ENCODE results near the gene NAP1L5.

- no peak for TF ChIP-seq BHLHE40 (IDR thresholded peaks at IDR 0.05; ENCODE audit: borderline replicate concordance)
- no peak for TF ChIP-seq ELF4 (IDR thresholded peaks at IDR 0.05)
- no peak for TF ChIP-seq SP1 (IDR thresholded peaks at IDR 0.05)
- TF ChIP-seq HDGF (IDR thresholded peaks at IDR 0.05; ENCODE audit: borderline replicate concordance), result no peak
- TF ChIP-seq LEF1 (IDR thresholded peaks at IDR 0.05; ENCODE audit: borderline replicate concordance), result no peak
Measured at GRCh38 chr4:88729146-88729760, 31.6 kb upstream of the NAP1L5 start.

Measured in HEK293T (cell line).